GM19238 (cell line): ENCODE results near the gene HS3ST4.
"Not testable (repeated sequence)": the region's sequence is repeated elsewhere in the genome, so short reads cannot be mapped to it uniquely, and the experiment has no call there.

Experiments used
- DNase-seq: peaks from one replicate; pipeline ENCODE4 v3.0.0; 2011; ENCODE audit warnings: low spot score; ENCODE audit not compliant: insufficient read length

HS3ST4 gene

GRCh38 chr16:25978218-25978617, 286.5 kb downstream of the HS3ST4 start:
- DNase-seq, result no peak

DNA sequence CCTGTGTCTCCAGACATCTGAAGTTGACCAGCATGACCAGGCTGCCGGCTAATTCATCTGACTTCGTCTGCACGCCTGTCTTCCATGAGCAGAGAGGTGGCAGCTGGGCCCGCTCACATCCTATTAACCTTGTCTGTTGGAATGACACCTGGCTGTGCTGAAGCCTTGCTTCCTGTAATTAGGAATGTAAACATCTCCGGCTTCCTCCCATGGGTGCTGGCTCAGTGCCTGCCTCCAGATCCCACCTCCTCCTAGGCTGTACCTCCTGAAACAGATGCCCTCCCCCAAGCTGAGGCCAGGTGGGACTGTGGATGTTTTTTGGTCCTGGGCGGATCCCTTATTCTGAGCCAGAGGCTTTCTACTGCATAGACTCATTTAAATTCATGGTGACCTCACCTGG, 296.3 kb downstream of the HS3ST4 start:
- DNase-seq, result no peak

GRCh38 chr16:25988882-25989281, 297.1 kb downstream of the HS3ST4 start:
- no peak for DNase-seq

- DNase-seq, result no peak
Observed at GRCh38 chr16:25996052-25996451, 304.3 kb downstream of the HS3ST4 start.

GRCh38 chr16:26005336-26005735, 313.6 kb downstream of the HS3ST4 start:
- DNase-seq, result no peak

DNA sequence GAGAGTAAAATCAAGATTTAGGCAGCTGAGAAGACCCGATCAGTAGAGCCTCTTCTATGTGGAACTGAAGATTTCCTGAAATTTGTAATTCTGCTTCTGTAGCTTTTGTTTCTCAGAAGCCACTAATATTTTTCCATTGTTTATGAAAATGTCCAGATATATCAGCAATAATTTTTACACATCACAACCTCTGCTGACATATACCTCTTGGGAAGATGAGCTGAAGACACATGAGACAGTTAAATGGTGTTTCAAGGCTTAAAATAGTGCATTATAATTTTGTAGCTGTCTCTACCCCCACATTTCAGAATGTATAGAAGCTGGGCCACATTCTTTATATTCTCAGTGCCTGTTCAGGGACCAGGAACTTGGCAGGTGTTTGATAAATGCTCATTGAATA, 320.6 kb downstream of the HS3ST4 start:
- no peak for DNase-seq

DNA sequence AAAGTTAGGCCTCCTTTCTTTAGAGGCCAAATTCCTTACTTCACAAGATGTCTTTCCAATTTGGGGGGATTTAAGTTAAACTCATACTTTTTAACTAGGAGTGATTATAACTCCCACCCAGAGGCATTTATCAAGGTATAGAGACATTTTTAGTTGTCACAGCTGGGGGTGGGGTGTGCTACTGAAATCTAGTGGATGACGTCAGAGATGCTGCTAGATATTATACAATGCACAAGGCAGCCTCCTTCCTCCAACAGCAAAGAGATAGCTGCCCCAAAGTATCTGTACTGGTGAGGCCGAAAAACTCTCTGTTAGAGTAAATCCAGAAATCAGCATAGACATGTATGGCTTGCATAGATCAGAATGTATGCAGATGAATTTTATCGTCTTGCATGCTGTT, 324.0 kb downstream of the HS3ST4 start:
- DNase-seq, result no peak

GRCh38 chr16:26016989-26017388, 325.2 kb downstream of the HS3ST4 start:
- DNase-seq, result no peak

GRCh38 chr16:26019381-26020242, 327.9 kb downstream of the HS3ST4 start:
- no peak for DNase-seq

- DNase-seq, result no peak
Observed at GRCh38 chr16:26026709-26027450, 335.1 kb downstream of the HS3ST4 start.

GRCh38 chr16:26031286-26031685, 339.5 kb downstream of the HS3ST4 start:
- DNase-seq, result no peak

- DNase-seq, result not testable (repeated sequence)
Observed at GRCh38 chr16:26032661-26033060, 340.9 kb downstream of the HS3ST4 start.

- no peak for DNase-seq
Observed at GRCh38 chr16:26041952-26042668, 350.4 kb downstream of the HS3ST4 start.

- DNase-seq, result no peak
Observed at GRCh38 chr16:26050472-26050871, 358.7 kb downstream of the HS3ST4 start.

DNA sequence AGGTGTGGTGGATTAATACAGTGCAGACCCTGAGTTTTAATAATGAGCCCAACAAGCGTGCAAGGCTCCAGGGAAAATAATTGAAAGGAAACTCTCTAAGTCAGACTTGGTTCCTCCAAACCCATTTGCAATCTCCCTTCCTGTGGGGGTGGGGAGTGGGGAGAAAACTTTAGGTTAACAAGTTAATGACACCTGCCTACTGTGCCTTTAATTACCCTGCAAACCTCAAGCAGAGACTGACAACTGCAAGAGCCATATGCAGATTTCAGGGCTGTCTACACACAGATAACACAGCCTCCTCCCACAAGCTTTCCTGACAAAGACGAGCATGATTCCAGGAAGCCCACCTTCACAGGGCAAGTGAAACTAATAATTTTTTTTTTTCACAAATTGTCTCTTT, 359.3 kb downstream of the HS3ST4 start:
- no peak for DNase-seq

DNA sequence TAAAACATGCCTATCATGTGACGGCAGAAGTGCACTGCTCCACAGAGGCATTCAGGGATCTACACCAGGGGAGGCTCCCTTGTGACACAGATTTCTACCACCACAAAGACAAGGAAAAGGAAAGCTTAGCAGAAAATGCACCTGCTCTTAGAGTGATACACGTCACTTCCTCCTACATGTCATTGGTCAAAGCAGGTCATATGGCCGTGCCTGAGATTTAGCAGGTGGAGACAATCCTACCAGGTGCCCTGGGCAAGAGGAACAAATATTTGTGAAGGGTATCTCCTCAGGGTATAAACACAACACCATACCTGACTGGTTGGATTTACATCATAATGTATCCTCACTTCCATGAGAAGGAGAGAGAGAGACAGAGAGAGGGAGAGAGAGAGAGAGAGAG, 362.1 kb downstream of the HS3ST4 start:
- no peak for DNase-seq

GRCh38 chr16:26058326-26058725, 366.6 kb downstream of the HS3ST4 start:
- DNase-seq, result no peak

DNA sequence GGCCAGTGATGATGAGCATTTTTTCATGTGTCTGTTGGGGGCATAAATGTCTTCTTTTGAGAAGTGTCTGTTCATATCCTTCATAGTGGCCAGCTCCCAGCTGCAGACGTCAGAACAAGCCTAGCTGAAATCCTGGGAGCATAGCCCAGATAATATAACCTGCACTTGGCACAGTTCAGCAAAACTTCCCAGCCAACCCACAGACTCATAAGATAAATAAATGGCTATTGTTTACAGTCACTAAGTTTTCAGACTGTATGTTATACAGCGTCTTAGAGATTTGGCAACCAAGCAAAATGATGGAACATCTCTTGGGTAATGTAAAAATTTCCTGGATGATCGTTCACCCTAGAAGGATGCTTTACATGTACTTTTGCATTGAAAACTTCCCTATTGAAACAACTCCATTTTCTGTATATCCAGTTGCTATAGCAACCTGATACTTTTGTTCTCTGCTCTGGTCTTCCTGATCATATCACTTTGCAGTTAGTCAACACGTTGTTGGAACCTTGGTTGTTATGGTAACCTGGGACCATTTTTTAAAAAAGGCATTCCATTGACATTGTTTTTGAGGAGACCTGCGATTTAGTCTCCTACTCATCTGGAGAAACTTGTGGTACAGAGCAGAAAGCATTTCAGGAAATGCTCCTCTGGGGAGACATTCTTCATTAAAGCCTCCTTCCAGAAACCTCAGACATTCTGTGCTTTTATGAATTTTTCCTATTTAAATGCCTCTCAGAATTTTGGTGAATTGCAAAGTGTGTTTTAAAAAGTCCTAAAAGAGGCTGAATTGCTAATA, 378.7 kb downstream of the HS3ST4 start:
- DNase-seq, result no peak

DNA sequence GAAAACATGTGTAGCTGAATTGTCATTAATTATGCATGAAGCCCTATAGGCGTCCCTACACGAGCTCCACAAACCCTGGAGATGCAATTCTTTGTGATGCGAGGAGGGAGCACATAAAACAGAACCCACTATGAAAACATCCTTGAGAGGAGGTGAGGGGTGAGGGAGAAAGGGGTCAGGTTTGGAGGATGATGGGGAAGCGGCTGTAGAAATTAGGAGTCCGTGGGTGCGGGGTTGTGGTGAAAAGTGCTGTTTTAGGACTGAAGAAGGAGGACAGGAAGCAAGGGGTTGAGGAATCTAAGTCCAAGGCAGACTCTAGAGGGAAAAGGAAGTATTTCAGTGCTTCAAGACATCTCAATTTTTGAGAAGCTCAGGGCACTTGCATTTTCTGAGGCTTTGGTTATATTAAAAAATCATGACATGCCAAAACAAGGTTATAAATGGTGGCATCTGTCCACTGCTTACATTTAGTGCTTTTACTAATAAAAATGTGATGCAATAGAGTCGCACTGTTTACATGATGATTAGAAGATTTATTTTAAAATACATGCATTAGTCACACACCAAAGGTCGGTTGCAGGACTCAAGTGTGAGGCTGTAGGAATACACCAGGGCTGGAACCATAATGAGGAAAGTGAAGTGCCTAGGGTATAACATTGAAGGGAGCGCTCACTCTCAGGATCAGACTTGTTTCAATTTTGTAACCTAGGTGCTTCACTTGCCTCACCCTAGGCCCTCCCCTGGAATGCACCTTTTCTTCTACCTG, 379.5 kb downstream of the HS3ST4 start:
- no peak for DNase-seq

- DNase-seq, result no peak
Observed at GRCh38 chr16:26078716-26079355, 387.1 kb downstream of the HS3ST4 start.
